HUES64 (cell line): Measurements from ENCODE around the gene LIPE.
"Not testable (repeated sequence)": the region's sequence is repeated elsewhere in the genome, so short reads cannot be mapped to it uniquely, and the experiment has no call there.

ENCODE experiments used
- H3K27ac ChIP-seq: 2 replicates; pipeline ENCODE4 v1.7.0; 2013; ENCODE audit warnings: low read depth, low read length, inconsistent platforms
- H3K27me3 ChIP-seq: 2 replicates; pipeline ENCODE4 v1.6.1; 2013; ENCODE audit warnings: mild to moderate bottlenecking, low read length; ENCODE audit not compliant: insufficient read depth
- H3K36me3 ChIP-seq: 2 replicates; pipeline ENCODE4 v1.6.1; 2013; ENCODE audit warnings: mild to moderate bottlenecking, low read length; ENCODE audit not compliant: insufficient read depth
- H3K4me1 ChIP-seq: 2 replicates; pipeline ENCODE4 v1.6.1; 2013; ENCODE audit warnings: mild to moderate bottlenecking, low read length, moderate library complexity; ENCODE audit not compliant: insufficient read depth
- H3K4me3 ChIP-seq: 2 replicates; pipeline ENCODE4 v1.5.1; 2013; ENCODE audit warnings: mild to moderate bottlenecking, low read length, moderate library complexity
- H3K9ac ChIP-seq: 2 replicates; pipeline ENCODE4 v1.6.1; 2013; ENCODE audit warnings: mild to moderate bottlenecking, low read depth, low read length
- H3K9me3 ChIP-seq: 2 replicates; pipeline ENCODE4 v1.6.1; 2013; ENCODE audit warnings: low read depth, low read length; ENCODE audit not compliant: insufficient read depth
- WGBS: fragments of 150-250, 120-280 bp; methylation state at CpG from one replicate; pipeline ENCODE4 v1.1.7; 2013; ENCODE audit warnings: missing lambda C conversion rate; 5-methylcytosine and 5-hydroxymethylcytosine counted together

LIPE gene

GRCh38 chr19:42466521-42467182 is 39.5 kb upstream of the LIPE start:
- Histone ChIP-seq H3K27me3 (no peaks in the 10 kb centered on the region), H3K4me1 (peaks cover 22% of the 10 kb centered on the region), H3K9me3 (no peaks in the 10 kb centered on the region), H3K36me3 (no peaks in the 10 kb centered on the region), H3K4me3 (no peak overlapping the region), H3K27ac (no peak overlapping the region), H3K9ac (no peak overlapping the region)
- 89% methylated on average over 5 of the region's 5 CpGs for WGBS

GRCh38 chr19:42465827-42466280 is 38.7 kb upstream of the LIPE start:
- Histone ChIP-seq H3K9ac (no peak overlapping the region), H3K9me3 (no peaks in the 10 kb centered on the region), H3K4me1 (peaks cover 14% of the 10 kb centered on the region), H3K27ac (no peak overlapping the region), H3K27me3 (no peaks in the 10 kb centered on the region), H3K4me3 (no peak overlapping the region), H3K36me3 (no peaks in the 10 kb centered on the region)
- 91% methylated on average over 5 of the region's 5 CpGs for WGBS

GRCh38 chr19:42461700-42462324 is 34.6 kb upstream of the LIPE start:
- Histone ChIP-seq H3K9ac (no peak overlapping the region), H3K9me3 (no peaks in the 10 kb centered on the region), H3K27ac (no peak overlapping the region), H3K36me3 (no peaks in the 10 kb centered on the region), H3K4me1 (peaks cover 11% of the 10 kb centered on the region), H3K27me3 (no peaks in the 10 kb centered on the region), H3K4me3 (no peak overlapping the region)
- 97% methylated on average over 4 of the region's 4 CpGs for WGBS

GRCh38 chr19:42461231-42461630 is 34.0 kb upstream of the LIPE start:
- not testable (repeated sequence) for H3K9me3 ChIP-seq, H3K4me1 ChIP-seq
- WGBS: 94% methylated on average over 8 of the region's 8 CpGs

GRCh38 chr19:42459926-42460325 is 32.7 kb upstream of the LIPE start:
- no peak overlapping the region for H3K27ac ChIP-seq
- H3K9ac ChIP-seq: no peak overlapping the region
- 94% methylated on average over 2 of the region's 2 CpGs for WGBS

More at GRCh38 chr19:42461231-42461630, 34.0 kb upstream of the LIPE start:
- H3K4me3 ChIP-seq, H3K9ac ChIP-seq, H3K27ac ChIP-seq, H3K36me3 ChIP-seq, H3K27me3 ChIP-seq: not testable (repeated sequence)

GRCh38 chr19:42455621-42456081 is 28.5 kb upstream of the LIPE start:
- H3K4me1 ChIP-seq: peaks cover 14% of the 10 kb centered on the region
- H3K27me3 ChIP-seq: no peaks in the 10 kb centered on the region
- H3K36me3 ChIP-seq: no peaks in the 10 kb centered on the region
- H3K27ac ChIP-seq: no peak overlapping the region
- H3K4me3 ChIP-seq: no peak overlapping the region
- no peaks in the 10 kb centered on the region for H3K9me3 ChIP-seq
- no peak overlapping the region for H3K9ac ChIP-seq
- WGBS: 92% methylated on average over 1 of the region's 1 CpG

More at GRCh38 chr19:42459926-42460325, 32.7 kb upstream of the LIPE start:
- H3K4me3 ChIP-seq: no peak overlapping the region
- no peaks in the 10 kb centered on the region for H3K9me3 ChIP-seq
- no peaks in the 10 kb centered on the region for H3K27me3 ChIP-seq
- H3K36me3 ChIP-seq: no peaks in the 10 kb centered on the region
- peaks cover 3% of the 10 kb centered on the region; the same call in 1 of the 2 replicates for H3K4me1 ChIP-seq

- Histone ChIP-seq H3K27ac (no peak overlapping the region), H3K9me3 (no peaks in the 10 kb centered on the region), H3K4me3 (no peak overlapping the region), H3K36me3 (no peaks in the 10 kb centered on the region), H3K27me3 (no peaks in the 10 kb centered on the region), H3K9ac (no peak overlapping the region), H3K4me1 (peaks cover 16% of the 10 kb centered on the region)
- 93% methylated on average over 2 of the region's 2 CpGs for WGBS
Observed at GRCh38 chr19:42455086-42455485, 27.9 kb upstream of the LIPE start.

GRCh38 chr19:42452590-42452989 is 25.4 kb upstream of the LIPE start:
- Histone ChIP-seq H3K27ac (no peak overlapping the region), H3K4me3 (no peak overlapping the region)
- 42% methylated on average over 3 of the region's 4 CpGs for WGBS

GRCh38 chr19:42450314-42450934 is 23.2 kb upstream of the LIPE start:
- H3K4me3 ChIP-seq: no peak overlapping the region
- peaks cover 19% of the 10 kb centered on the region for H3K4me1 ChIP-seq
- H3K27ac ChIP-seq: no peak overlapping the region
- H3K36me3 ChIP-seq: no peaks in the 10 kb centered on the region
- no peak overlapping the region for H3K9ac ChIP-seq
- WGBS: 2% methylated on average over 3 of the region's 3 CpGs
- no peaks in the 10 kb centered on the region for H3K9me3 ChIP-seq
- no peaks in the 10 kb centered on the region for H3K27me3 ChIP-seq

More at GRCh38 chr19:42452590-42452989, 25.4 kb upstream of the LIPE start:
- Histone ChIP-seq H3K27me3 (no peaks in the 10 kb centered on the region), H3K9me3 (no peaks in the 10 kb centered on the region), H3K9ac (no peak overlapping the region), H3K36me3 (no peaks in the 10 kb centered on the region), H3K4me1 (peaks cover 22% of the 10 kb centered on the region)

GRCh38 chr19:42448306-42448705 is 21.1 kb upstream of the LIPE start:
- WGBS: 87% methylated on average over 5 of the region's 5 CpGs
- H3K4me3 ChIP-seq: not testable (repeated sequence)

GRCh38 chr19:42445948-42446347 is 18.8 kb upstream of the LIPE start:
- Histone ChIP-seq H3K4me1 (peaks cover 17% of the 10 kb centered on the region; the same call in 1 of the 2 replicates), H3K27me3 (no peaks in the 10 kb centered on the region), H3K27ac (no peak overlapping the region), H3K36me3 (no peaks in the 10 kb centered on the region), H3K4me3 (no peak overlapping the region), H3K9me3 (no peaks in the 10 kb centered on the region), H3K9ac (no peak overlapping the region)
- 91% methylated on average over 7 of the region's 7 CpGs for WGBS

More at GRCh38 chr19:42448306-42448705, 21.1 kb upstream of the LIPE start:
- H3K36me3 ChIP-seq, H3K27ac ChIP-seq, H3K9ac ChIP-seq, H3K27me3 ChIP-seq, H3K9me3 ChIP-seq: not testable (repeated sequence)
- H3K4me1 ChIP-seq: peaks cover 24% of the 10 kb centered on the region
